Fibroblast of lung (primary cell): Measurements from ENCODE around the gene TMEM135. TPM values are rescaled to one million over a fixed set of nuclear protein-coding genes. Genes with fewer than 3 reads are reported as not detected.

ENCODE experiments used
- DNase-seq, 2 donors: peaks; one replicate each; pipeline versions ENCODE4 v3.0.0 to v3.0.0-alpha.2; 2010; ENCODE audit warnings: low read depth in 2 of 2
- H2AFZ ChIP-seq: 2 replicates; pipeline ENCODE4 v1.5.1; 2012; ENCODE audit warnings: low read length, control low read depth, inconsistent platforms
- H3K27ac ChIP-seq: 2 replicates; pipeline ENCODE4 v1.5.1; 2011; ENCODE audit warnings: low read length, control low read depth; ENCODE audit not compliant: insufficient read depth
- H3K27me3 ChIP-seq: 2 replicates; pipeline ENCODE4 v1.5.1; 2011; ENCODE audit warnings: mild to moderate bottlenecking, low read length; ENCODE audit not compliant: control insufficient read depth, insufficient read depth
- H3K36me3 ChIP-seq: 2 replicates; pipeline ENCODE4 v1.5.1; 2011; ENCODE audit warnings: low read length; ENCODE audit not compliant: control insufficient read depth, insufficient read depth
- H3K4me1 ChIP-seq: 2 replicates; pipeline ENCODE4 v1.5.1; 2011; ENCODE audit warnings: low read length; ENCODE audit not compliant: control insufficient read depth, insufficient read depth; ENCODE audit errors: extremely low read depth
- H3K4me2 ChIP-seq: 2 replicates; pipeline ENCODE4 v1.5.1; 2011; ENCODE audit warnings: low read length, control low read depth; ENCODE audit not compliant: insufficient read depth; ENCODE audit errors: extremely low read depth
- H3K4me3 ChIP-seq, 4 experiments: fragments of 200-600 bp in 1 of 4; sonication (generic) in 1 of 4; replicated peaks in 1 of 4; 2 replicates each; pipeline ENCODE4 v1.5.1; 2011 to 2016; ENCODE audit warnings: low read length in 4 of 4, low read depth in 3 of 4, mild to moderate bottlenecking in 3 of 4, control low read depth in 2 of 4, inconsistent platforms in 1 of 4, mixed read lengths in 1 of 4; ENCODE audit not compliant: insufficient read depth in 1 of 4; ENCODE audit errors: control extremely low read depth in 1 of 4
- H3K79me2 ChIP-seq: 2 replicates; pipeline ENCODE4 v1.5.1; 2012; ENCODE audit warnings: mild to moderate bottlenecking, low read length, inconsistent platforms; ENCODE audit not compliant: control insufficient read depth, insufficient read depth
- H3K9ac ChIP-seq: 2 replicates; pipeline ENCODE4 v1.5.1; 2011; ENCODE audit warnings: mild to moderate bottlenecking, low read length, control low read depth; ENCODE audit not compliant: insufficient read depth
- H3K9me3 ChIP-seq: 2 replicates; pipeline ENCODE4 v1.5.1; 2012; ENCODE audit warnings: low read depth, low read length; ENCODE audit not compliant: control insufficient read depth, insufficient read depth
- H4K20me1 ChIP-seq: 2 replicates; pipeline ENCODE4 v1.5.1; 2011; ENCODE audit warnings: low read length; ENCODE audit not compliant: control insufficient read depth, insufficient read depth; ENCODE audit errors: extremely low read depth
- EZH2 ChIP-seq: IDR thresholded peaks from 2 replicates; pipeline ENCODE4 v1.5.1; 2012; ENCODE audit warnings: low read length, control low read depth, mild to moderate bottlenecking; ENCODE audit errors: missing control alignments
- polyA plus RNA-seq, 2 donors: library from polyadenylated mRNA; depleted of rRNA in 1 of 2; stranded (reverse) in 1 of 2; unstranded in 1 of 2; fragments of >200 nt; gene quantifications; 2 replicates each; pipeline ENCODE4 v1.2.1, GENCODE V29; 2011 to 2012; ENCODE audit warnings: missing spikeins in 1 of 2
- total RNA-seq: library from RNA; depleted of rRNA; stranded (reverse); fragments of >200 nt; gene quantifications from 2 replicates; pipeline ENCODE4 v1.2.1, GENCODE V29; 2014
- TF ChIP-seq, protein P1 (sequence below), 2 donors: IDR thresholded peaks in 1 of 2; conservative IDR thresholded peaks in 1 of 2; 1 replicate in 1 of 2; 2 replicates in 1 of 2; pipeline ENCODE4 v1.5.1; 2011 to 2012; ENCODE audit warnings: low read length in 2 of 2, control low read depth in 1 of 2, inconsistent platforms in 1 of 2, low read depth in 1 of 2, mild to moderate bottlenecking in 1 of 2

Gene TMEM135
- total and polyA plus RNA-seq, 2 donors (not counting 1 experiment from before 2014, with no cell fraction given): 17.3 to 20.6 TPM

DNA sequence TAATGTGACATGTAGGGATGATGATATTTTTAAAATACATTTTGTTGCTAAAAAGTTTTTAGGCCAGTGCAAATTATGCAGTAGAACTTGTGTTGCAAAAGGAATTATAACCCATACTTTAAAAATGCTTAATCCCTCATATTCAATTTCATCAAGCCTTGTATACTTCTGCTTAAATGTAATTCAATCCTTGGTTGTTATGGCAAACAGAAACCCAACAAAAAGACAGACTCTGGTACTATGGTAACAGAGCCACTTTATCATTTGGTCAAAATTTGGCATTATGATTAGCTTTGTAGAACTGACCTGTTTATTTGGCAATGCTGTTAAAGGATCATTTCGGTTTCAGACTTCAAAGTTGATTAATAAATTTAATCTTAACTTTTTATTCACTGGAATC is 284.8 kb downstream of the TMEM135 start:
- H3K79me2 ChIP-seq: no peaks in the 10 kb centered on the region
- DNase-seq: no peak
- no peak overlapping the region for H3K27ac ChIP-seq
- H2AFZ ChIP-seq: no peak overlapping the region
- H3K9me3 ChIP-seq: no peaks in the 10 kb centered on the region
- no peaks in the 10 kb centered on the region for H3K4me1 ChIP-seq
- no peaks in the 10 kb centered on the region for H3K36me3 ChIP-seq
- no peaks in the 10 kb centered on the region for H3K27me3 ChIP-seq
- no peak overlapping the region for H3K9ac ChIP-seq
- TF ChIP-seq EZH2: no peak
- TF ChIP-seq, protein P1, sequence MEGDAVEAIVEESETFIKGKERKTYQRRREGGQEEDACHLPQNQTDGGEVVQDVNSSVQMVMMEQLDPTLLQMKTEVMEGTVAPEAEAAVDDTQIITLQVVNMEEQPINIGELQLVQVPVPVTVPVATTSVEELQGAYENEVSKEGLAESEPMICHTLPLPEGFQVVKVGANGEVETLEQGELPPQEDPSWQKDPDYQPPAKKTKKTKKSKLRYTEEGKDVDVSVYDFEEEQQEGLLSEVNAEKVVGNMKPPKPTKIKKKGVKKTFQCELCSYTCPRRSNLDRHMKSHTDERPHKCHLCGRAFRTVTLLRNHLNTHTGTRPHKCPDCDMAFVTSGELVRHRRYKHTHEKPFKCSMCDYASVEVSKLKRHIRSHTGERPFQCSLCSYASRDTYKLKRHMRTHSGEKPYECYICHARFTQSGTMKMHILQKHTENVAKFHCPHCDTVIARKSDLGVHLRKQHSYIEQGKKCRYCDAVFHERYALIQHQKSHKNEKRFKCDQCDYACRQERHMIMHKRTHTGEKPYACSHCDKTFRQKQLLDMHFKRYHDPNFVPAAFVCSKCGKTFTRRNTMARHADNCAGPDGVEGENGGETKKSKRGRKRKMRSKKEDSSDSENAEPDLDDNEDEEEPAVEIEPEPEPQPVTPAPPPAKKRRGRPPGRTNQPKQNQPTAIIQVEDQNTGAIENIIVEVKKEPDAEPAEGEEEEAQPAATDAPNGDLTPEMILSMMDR (conservative IDR thresholded peaks at IDR 0.05 in 1 of 2, IDR thresholded peaks at IDR 0.05 in 1 of 2; ENCODE audit: low read depth in 1 of 2, low read length in 2 of 2): no peak
- no peak overlapping the region for H3K4me3 ChIP-seq
- no peaks in the 10 kb centered on the region for H4K20me1 ChIP-seq
- no peak overlapping the region for H3K4me2 ChIP-seq

DNA sequence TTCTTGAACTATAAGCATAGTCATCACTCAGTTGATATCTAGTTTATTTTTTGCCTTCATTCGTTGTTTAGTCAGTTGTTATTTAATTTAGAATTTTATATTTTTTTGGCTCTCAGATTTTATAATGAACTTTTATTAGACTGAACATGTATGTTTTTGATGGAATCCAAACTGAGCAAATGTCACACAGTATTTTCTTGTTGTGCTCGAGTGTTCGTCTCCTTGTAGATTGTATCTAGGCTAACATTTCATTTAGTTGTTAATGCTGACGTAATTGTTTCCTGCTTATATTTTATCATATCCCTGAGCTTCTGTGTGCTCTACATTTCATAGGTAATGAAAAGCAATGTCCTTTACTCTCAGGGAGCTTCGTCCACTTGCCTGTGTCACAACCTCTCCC is 286.2 kb downstream of the TMEM135 start:
- no peaks in the 10 kb centered on the region for H4K20me1 ChIP-seq
- H3K27ac ChIP-seq: no peak overlapping the region
- no peaks in the 10 kb centered on the region for H3K9me3 ChIP-seq
- H2AFZ ChIP-seq: no peak overlapping the region
- no peak overlapping the region for H3K9ac ChIP-seq
- DNase-seq: no peak
- H3K4me2 ChIP-seq: no peak overlapping the region
- H3K36me3 ChIP-seq: no peaks in the 10 kb centered on the region
- no peak overlapping the region for H3K4me3 ChIP-seq
- no peaks in the 10 kb centered on the region for H3K27me3 ChIP-seq
- H3K79me2 ChIP-seq: no peaks in the 10 kb centered on the region
- no peaks in the 10 kb centered on the region for H3K4me1 ChIP-seq
- TF ChIP-seq, protein P1 (conservative IDR thresholded peaks at IDR 0.05 in 1 of 2, IDR thresholded peaks at IDR 0.05 in 1 of 2; ENCODE audit: low read depth in 1 of 2, low read length in 2 of 2): no peak
- no peak for TF ChIP-seq EZH2

DNA sequence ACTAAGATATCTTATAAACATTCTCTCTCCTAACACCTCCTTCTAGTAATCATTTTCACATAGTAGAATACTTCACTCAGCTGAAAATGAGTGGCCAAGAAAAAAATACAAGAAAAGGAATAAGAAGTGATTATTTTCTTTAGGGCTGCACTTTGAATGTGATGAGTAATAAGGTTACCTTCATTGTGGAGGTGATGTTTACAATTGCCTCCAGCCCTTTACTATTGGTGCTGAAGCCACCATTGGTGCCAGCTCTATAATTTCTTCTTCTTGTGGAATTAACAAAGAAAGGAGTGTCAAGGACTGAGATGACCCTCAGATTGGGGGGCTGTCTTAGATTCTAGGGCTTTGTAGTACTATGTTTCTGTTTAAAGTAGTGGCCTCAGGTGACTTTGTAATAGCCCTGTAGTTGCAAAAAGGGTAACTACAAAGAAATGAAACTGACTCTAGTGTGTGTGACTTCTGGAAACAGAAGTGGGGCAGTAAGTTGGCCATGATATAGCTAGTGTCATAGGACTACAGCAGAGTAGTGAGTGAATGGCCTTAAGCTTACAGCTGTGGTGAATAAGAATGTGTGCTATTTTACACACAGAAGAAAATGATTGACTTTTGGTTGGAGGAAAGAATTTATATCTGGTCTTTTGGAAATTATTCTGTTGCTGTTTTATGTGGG is 287.2 kb downstream of the TMEM135 start:
- no peak overlapping the region for H3K4me2 ChIP-seq
- TF ChIP-seq EZH2: no peak
- TF ChIP-seq, protein P1 (conservative IDR thresholded peaks at IDR 0.05 in 1 of 2, IDR thresholded peaks at IDR 0.05 in 1 of 2; ENCODE audit: low read depth in 1 of 2, low read length in 2 of 2): no peak
- H2AFZ ChIP-seq: no peak overlapping the region
- no peak overlapping the region for H3K9ac ChIP-seq
- H3K27me3 ChIP-seq: no peaks in the 10 kb centered on the region
- peak in 1 of 2 donors; percentile 52 for DNase-seq
- H3K9me3 ChIP-seq: no peaks in the 10 kb centered on the region
- no peaks in the 10 kb centered on the region for H3K36me3 ChIP-seq
- no peaks in the 10 kb centered on the region for H4K20me1 ChIP-seq
- H3K4me1 ChIP-seq: no peaks in the 10 kb centered on the region
- no peaks in the 10 kb centered on the region for H3K79me2 ChIP-seq
- H3K4me3 ChIP-seq: no peak overlapping the region
- H3K27ac ChIP-seq: no peak overlapping the region
